ENCODE results near the gene APP.

- TF ChIP-seq CEBPB (IDR thresholded peaks at IDR 0.05): no peak
- TF ChIP-seq RAD21 (IDR thresholded peaks at IDR 0.05; ENCODE audit: low read depth): no peak
- no peak for TF ChIP-seq USF1 (IDR thresholded peaks at IDR 0.05)
- TF ChIP-seq, protein P1, sequence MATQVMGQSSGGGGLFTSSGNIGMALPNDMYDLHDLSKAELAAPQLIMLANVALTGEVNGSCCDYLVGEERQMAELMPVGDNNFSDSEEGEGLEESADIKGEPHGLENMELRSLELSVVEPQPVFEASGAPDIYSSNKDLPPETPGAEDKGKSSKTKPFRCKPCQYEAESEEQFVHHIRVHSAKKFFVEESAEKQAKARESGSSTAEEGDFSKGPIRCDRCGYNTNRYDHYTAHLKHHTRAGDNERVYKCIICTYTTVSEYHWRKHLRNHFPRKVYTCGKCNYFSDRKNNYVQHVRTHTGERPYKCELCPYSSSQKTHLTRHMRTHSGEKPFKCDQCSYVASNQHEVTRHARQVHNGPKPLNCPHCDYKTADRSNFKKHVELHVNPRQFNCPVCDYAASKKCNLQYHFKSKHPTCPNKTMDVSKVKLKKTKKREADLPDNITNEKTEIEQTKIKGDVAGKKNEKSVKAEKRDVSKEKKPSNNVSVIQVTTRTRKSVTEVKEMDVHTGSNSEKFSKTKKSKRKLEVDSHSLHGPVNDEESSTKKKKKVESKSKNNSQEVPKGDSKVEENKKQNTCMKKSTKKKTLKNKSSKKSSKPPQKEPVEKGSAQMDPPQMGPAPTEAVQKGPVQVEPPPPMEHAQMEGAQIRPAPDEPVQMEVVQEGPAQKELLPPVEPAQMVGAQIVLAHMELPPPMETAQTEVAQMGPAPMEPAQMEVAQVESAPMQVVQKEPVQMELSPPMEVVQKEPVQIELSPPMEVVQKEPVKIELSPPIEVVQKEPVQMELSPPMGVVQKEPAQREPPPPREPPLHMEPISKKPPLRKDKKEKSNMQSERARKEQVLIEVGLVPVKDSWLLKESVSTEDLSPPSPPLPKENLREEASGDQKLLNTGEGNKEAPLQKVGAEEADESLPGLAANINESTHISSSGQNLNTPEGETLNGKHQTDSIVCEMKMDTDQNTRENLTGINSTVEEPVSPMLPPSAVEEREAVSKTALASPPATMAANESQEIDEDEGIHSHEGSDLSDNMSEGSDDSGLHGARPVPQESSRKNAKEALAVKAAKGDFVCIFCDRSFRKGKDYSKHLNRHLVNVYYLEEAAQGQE (IDR thresholded peaks at IDR 0.05; ENCODE audit: low read depth): no peak
These were observed 112.9 kb downstream of the APP start for GRCh38 chr21:26057477-26058170.

All from Ishikawa (cell line).